Measurements from ENCODE around the gene SLC2A4.
"Not testable (repeated sequence)": the region's sequence is repeated elsewhere in the genome, so short reads cannot be mapped to it uniquely, and the experiment has no call there.

Gene SLC2A4

GRCh38 chr17:7327056-7327455 is 45.5 kb downstream of the SLC2A4 start:
- DNase-seq = no peak

GRCh38 chr17:7327501-7327900 is 46.0 kb downstream of the SLC2A4 start:
- DNase-seq = no peak

- DNase-seq = no peak
Observed at GRCh38 chr17:7328009-7328408, 46.5 kb downstream of the SLC2A4 start.

GRCh38 chr17:7328840-7329373 is 47.4 kb downstream of the SLC2A4 start, which contains the start of gene NEURL4:
Gene NEURL4, minus strand, starts transcription at chr17:7329335. Its CDS starts 23 bp downstream, at chr17:7329312.
- DNase-seq = peak; percentile 45

GRCh38 chr17:7329374-7329996 is 48.0 kb downstream of the SLC2A4 start:
- peak; percentile 99 for DNase-seq

- peak; percentile 84 for DNase-seq
Observed at GRCh38 chr17:7329997-7330637, 48.6 kb downstream of the SLC2A4 start.

- DNase-seq = no peak
Observed at GRCh38 chr17:7330638-7331015, 49.1 kb downstream of the SLC2A4 start.

GRCh38 chr17:7332111-7332510 is 50.6 kb downstream of the SLC2A4 start:
- no peak for DNase-seq

GRCh38 chr17:7332600-7333069 is 51.1 kb downstream of the SLC2A4 start:
- not testable (repeated sequence) for DNase-seq

GRCh38 chr17:7334938-7335538 is 53.5 kb downstream of the SLC2A4 start:
- no peak for DNase-seq

GRCh38 chr17:7335765-7336164 is 54.2 kb downstream of the SLC2A4 start:
- DNase-seq = not testable (repeated sequence)

GRCh38 chr17:7336240-7337175 is 55.0 kb downstream of the SLC2A4 start, which contains the start of gene ACAP1:
Gene ACAP1, plus strand, starts transcription at chr17:7336529. Its CDS starts 206 bp downstream, at chr17:7336735.
- no peak for DNase-seq

GRCh38 chr17:7337600-7337999 is 56.1 kb downstream of the SLC2A4 start:
- DNase-seq = not testable (repeated sequence)
